HG02852 (cell line): Measurements from ENCODE around the gene SIM2.

Source experiments
- ATAC-seq: cut with Tn5 transposase; IDR thresholded peaks from one replicate; pipeline ENCODE4 v1.9.1; 2021; ENCODE audit warnings: mild to moderate bottlenecking, moderate library complexity; ENCODE audit not compliant: unreplicated experiment

SIM2 gene

DNA sequence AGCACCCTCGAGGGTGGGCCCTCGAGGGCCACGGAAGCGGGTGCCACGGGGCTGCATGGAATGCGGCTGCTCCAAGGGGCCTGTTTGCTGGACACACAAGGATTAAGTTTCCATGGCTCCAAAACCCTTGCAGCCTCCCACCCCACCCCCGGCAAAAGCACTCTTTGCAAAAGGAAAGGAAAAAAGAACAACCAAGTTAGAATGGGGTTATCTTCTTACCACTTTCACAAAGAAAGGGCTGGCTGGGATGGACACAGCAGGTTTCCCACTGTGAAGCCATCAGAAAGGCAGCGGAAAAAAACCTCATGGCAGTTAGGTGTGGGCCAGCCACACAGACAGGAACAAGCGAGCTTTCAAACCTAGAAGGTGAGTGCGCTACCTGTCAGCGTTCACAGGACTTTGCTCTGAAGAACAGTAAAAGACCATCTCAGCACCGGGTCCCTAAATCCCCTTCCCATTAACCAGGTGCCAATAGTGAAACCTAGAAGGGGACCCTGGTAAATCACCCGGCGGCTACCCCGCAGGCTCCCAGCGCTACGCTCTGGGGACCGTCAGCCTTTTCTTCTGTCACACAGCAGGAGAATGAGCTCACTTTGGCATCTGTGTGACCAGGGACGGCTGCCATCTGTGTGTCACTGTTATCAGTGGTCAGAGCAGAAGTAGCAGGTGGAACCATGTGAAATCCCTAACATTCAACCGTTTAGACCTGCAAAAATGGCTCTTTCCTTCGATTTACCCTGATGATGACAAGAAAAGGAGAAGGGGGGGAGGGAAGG lies 93.0 kb downstream of the SIM2 start:
- ATAC-seq = no peak

DNA sequence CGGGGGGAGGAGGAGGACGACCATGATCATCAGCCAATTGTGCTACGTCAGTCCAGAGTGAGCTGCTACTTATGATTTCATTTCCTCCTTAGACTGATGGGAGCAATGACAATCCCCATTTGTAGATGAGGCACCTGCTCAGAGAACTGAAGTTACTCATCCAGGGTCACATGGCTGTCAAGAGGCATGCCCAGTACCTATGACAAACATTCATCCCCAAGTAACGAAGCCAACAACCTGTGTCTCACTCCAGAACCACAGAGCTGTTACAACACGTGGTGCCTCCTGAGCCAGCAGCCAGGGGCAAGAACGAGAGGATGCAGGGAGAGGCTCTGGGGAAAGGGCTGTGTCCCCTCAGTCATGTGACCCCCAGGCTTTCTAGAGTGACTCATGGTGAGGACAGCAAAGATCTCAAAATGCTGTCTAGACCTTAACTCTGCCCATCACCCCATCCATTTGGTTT lies 93.6 kb downstream of the SIM2 start:
- ATAC-seq = no peak

DNA sequence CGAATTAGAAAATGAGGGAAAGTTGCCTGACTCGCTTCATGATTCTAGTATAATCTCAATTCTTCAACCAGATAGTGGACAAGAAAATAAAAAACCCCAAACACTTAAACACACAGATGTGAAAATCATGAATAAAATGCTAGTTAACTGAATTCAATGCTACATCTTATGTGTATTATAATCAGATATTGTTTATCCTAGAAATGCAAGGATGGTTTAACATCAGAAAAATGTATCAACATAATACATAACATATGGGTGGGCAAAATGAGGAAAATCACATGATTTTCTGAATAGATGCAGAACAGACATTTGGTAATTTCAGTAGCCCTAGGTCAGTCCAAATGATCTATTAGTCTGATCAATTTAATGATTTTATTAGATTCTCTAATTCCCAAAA lies 97.2 kb downstream of the SIM2 start:
- ATAC-seq = no peak

DNA sequence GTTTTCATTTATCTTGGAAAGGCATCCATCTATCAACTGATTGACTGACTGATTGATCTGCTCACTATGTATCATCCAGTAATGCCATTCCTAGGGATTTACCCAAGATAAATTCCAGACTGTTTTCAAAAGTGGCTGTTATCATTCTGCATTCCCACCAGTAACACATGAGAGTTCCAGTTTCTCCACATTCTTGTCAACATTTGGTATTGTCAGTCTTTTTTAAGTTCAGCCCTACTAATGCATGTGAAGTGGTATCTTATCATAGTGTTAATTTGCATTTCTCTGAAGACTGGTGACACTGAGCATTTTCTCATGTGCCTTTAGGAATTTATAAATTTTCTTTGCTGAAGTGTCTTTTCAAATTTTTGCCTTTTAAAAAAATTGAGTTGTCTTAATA lies 99.6 kb downstream of the SIM2 start:
- no peak for ATAC-seq
